Limb (tissue), 2 donors: ENCODE measurements around the gene LPO.
A peak's percentile ranks its signal among the peaks of the same experiment; 100 is the strongest.

Experiments used
- DNase-seq, 2 donors: peaks; one replicate each; pipeline ENCODE4 v3.0.0-alpha.2; 2016; ENCODE audit errors: extremely low spot score in 2 of 2

LPO gene

GRCh38 chr17:58303971-58304749, 65.8 kb downstream of the LPO start:
- peak in 1 of 2 donors; percentile 36 for DNase-seq

- peak in 1 of 2 donors; percentile 29 for DNase-seq
These were observed 66.5 kb downstream of the LPO start for GRCh38 chr17:58304750-58305486.

GRCh38 chr17:58305626-58306025, 67.2 kb downstream of the LPO start:
- DNase-seq, result no peak

GRCh38 chr17:58306131-58306951, 68.0 kb downstream of the LPO start:
- no peak for DNase-seq

DNA sequence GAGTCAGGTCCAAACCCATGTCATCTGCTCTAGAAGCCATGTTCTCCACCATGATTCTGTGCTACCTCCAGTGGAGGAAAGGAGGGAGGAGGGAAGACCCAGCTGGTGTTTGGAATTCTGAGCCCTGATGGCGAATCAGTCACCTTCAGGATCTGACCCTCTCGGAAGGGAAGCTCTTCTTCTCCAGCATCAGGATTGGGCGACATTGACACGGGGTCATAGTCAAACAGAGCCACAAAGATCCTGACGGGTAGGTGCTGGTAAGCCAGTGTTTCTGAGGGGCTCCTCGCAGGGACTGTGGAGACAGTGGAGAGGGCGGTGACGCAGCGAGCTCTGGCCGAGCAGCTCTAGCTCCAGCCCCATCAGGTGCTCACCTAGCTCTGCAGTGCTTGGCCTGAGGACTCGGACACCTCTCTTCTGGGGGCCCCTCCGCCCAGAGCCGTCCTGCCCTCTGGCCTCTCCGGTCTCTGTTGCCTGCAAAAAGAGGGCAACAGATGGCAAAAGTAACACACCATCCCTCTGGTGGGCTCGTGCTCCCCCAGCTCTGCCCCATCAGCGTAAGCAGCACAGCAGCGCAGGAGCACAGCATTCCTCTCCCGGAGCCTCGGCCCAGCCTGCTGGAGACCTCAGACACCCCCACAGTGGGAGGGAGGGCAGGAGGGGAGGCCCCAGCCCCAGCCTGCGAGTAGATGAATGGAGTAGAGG, 69.2 kb downstream of the LPO start:
- no peak for DNase-seq

DNA sequence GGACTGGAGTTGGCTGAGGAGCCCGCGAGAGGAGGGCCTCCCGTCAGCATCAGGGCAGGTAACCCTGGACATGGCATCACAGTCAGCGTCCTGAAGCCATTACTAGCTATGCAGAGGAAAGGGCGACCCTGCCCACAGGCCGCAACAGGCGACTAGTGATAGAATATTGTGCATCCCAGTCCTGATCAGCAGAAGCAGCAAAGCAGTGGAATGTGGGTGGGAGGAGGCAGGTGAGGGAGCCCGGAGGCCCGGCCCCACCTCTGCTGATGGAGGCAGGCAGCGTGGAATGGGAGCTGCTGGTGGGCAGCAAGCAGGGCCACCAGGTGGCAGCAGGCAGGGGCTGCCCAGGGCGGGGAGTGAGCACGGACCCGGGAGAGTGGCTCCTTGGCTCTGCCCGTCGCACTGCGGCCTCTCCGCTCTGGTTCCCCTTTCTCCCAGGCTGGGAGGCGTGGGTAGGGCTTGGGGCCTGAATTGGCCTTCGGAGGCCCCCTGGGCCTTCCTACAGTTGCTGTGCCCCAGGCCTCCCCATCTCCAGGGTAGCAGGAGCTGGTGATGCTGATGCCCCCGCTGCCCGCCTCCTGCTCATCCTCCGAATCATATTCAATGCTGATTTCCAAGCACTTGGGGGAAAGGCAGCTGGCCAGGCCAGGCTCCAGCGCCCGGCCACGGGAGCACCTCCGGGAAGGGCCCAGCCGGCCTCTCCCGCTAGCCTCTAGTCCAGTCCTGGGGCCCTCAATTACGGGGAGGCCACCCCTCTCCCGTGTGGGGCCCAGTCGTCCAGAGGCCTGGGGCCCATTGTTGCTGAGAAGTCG, 70.0 kb downstream of the LPO start:
- DNase-seq, result no peak

- no peak for DNase-seq
These were observed 70.9 kb downstream of the LPO start for GRCh38 chr17:58308985-58309917.

- DNase-seq, result no peak
These were observed 71.5 kb downstream of the LPO start for GRCh38 chr17:58309918-58310259.

DNA sequence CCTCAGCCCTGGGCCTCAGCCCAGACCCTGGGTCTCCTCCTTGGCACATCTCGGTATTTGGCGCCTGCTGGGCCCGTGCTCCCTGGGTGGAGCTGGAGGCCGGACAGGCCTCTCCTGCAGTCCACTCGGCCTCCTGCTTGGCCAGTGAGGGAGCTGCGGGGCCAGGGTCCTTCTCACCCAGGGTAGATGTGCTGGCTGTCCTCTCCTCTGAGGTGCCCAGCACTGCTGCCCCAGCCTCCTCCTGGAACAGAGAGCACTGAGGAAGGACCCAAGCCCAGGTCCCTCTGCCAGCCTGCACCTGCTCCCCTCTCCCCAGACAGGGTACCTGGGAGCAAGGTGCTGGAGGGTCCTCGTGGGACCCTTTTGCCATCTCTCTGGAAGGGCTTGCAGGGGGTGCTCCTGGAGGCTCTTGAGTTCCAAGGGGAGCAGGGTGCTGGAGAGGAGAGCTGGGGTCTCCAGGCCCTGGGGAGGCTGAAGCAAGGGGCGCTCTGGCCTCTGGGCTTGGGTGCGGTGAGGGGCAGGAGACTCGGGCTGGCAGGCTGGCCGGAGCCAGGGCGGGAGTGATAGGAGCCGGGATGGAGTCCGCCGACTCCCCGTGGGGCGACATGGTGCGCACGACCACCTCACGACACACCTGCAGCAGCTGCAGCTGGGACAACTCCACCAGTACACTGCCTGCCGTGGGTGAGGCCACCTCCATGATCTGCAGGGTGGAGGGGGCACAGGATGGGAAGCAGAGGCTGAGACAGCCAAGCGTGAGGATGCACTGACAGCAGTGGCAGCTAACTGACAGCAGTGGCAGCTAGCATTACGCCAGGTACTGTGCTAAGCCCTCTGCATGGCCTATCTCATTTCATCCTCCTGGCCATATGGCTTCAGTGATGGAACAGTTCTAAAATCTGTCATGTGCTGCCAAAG, 72.4 kb downstream of the LPO start:
- DNase-seq, result no peak

DNA sequence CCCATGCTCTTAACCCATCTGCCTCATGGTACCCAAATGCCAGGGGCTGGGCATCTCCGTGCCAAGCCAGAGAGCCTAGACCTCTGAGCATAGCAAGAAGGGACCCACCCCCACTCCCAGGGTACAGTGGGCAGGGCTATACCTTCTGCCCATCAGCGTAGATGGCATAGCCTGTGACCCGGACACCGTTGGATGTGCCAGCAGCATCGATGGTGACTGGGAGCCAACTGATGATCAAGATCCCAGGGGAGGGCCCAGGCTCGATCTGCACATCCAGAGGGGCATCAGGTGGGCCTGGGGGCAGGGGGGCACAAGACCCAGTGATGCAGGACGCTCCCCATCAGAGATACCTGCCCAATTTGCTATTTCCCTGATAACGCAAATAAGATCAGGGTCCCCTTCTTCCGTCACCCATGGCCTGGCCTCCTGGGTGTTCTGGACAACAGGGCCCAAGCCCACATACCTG, 73.1 kb downstream of the LPO start:
- no peak for DNase-seq

DNA sequence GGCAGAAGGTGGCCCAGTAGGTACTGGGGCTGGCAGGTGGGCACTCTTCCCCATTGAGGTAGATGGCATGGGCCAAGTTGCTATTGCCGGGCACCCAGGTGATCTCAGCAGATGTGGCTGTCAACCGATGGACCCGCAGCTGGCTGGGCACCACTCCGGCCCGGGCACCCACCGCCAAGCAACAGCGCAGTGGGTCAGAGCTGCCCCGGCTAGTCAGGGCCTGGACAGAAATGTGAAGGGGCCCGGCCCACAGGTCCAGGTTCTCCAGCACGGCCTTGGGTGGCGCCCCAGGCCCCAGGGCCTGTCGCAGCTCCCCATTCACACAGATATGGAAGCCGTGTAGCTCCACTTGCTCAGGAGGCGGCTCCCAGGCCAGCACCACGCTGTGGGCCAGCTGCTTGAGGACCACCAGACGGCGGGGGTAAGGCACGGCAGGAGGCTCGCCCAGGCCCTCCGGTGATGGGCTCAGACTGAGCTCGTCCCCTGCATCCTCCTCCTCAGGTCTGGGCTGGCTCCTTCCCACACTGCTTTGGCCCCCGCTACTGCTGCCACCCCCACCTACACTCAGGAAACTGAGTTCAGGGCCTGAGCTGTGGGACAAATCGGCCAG, 73.7 kb downstream of the LPO start:
- DNase-seq, result peak in 1 of 2 donors; percentile 26

DNA sequence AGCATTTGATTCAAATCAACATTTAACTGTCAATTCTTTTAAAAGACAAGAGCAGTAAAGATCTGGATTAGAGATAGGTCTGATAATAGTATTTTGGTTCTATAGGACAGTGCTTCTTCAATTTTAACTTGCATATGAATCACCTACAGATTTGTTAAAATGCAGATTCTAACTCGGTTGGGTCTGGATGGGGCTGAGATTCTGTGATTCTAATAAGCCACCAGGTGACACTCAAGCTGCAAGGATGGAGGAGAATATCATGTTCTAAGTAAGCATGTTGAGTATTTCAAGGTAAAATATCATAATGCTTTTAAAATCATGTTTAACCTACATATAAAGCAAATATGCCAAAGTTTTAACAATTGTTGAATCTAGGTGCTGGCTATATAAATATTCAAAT, 74.4 kb downstream of the LPO start:
- DNase-seq, result no peak

- no peak for DNase-seq
These were observed 75.7 kb downstream of the LPO start for GRCh38 chr17:58313815-58314705.

GRCh38 chr17:58314706-58315015, 76.3 kb downstream of the LPO start:
- no peak for DNase-seq

- no peak for DNase-seq
These were observed 76.9 kb downstream of the LPO start for GRCh38 chr17:58315281-58315711.

GRCh38 chr17:58315750-58316149, 77.4 kb downstream of the LPO start:
- DNase-seq, result peak in 1 of 2 donors; percentile 5
